Lung (tissue), 16 donors: ENCODE measurements around the gene ERCC3. TPM values are rescaled to one million over a fixed set of nuclear protein-coding genes. Genes with fewer than 3 reads are reported as not detected.

Experiments
- ATAC-seq: fragments of 200-7000 bp; cut with Tn5 transposase; one replicate; pipeline ENCODE4 v1.9.1; 2020; ENCODE audit warnings: moderate number of reproducible peaks; ENCODE audit not compliant: insufficient read depth, low FRiP score
- DNase-seq, 3 donors: peaks; one replicate each; pipeline ENCODE4 v3.0.0-alpha.2; 2013 to 2017
- H3K27ac ChIP-seq, 2 donors: one replicate each; pipeline ENCODE4 v1.5.1; 2013; ENCODE audit warnings: mild to moderate bottlenecking in 2 of 2, moderate library complexity in 2 of 2, control low read depth in 1 of 2, inconsistent platforms in 1 of 2, low read depth in 1 of 2, low read length in 1 of 2
- H3K27me3 ChIP-seq, 3 donors: one replicate each; pipeline ENCODE4 v1.5.1; 2013; ENCODE audit warnings: low read length in 2 of 3; ENCODE audit not compliant: control insufficient read depth in 3 of 3, insufficient read depth in 3 of 3
- H3K36me3 ChIP-seq, 4 donors: one replicate each; pipeline ENCODE4 v1.5.1; 2013; ENCODE audit warnings: low read length in 4 of 4, mild to moderate bottlenecking in 1 of 4, moderate library complexity in 1 of 4; ENCODE audit not compliant: control insufficient read depth in 4 of 4, insufficient read depth in 4 of 4
- H3K4me1 ChIP-seq, 5 donors: one replicate each; pipeline ENCODE4 v1.5.1; 2013; ENCODE audit warnings: low read length in 5 of 5, mild to moderate bottlenecking in 2 of 5, moderate library complexity in 1 of 5; ENCODE audit not compliant: control insufficient read depth in 5 of 5, insufficient read depth in 5 of 5
- H3K4me3 ChIP-seq: one replicate; pipeline ENCODE4 v1.5.1; 2013; ENCODE audit warnings: mild to moderate bottlenecking, control low read depth, moderate library complexity
- H3K9ac ChIP-seq, 2 donors: one replicate each; pipeline ENCODE4 v1.5.1; 2013; ENCODE audit warnings: low read length in 2 of 2, control low read depth in 1 of 2; ENCODE audit not compliant: insufficient read depth in 1 of 2
- H3K9me3 ChIP-seq, 4 donors: one replicate each; pipeline ENCODE4 v1.5.1; 2013; ENCODE audit warnings: low read length in 3 of 4, mild to moderate bottlenecking in 1 of 4, moderate library complexity in 1 of 4; ENCODE audit not compliant: control insufficient read depth in 4 of 4, insufficient read depth in 3 of 4
- CTCF ChIP-seq: IDR thresholded peaks from 2 replicates; pipeline ENCODE4 v1.5.1; 2012; ENCODE audit warnings: mild to moderate bottlenecking; ENCODE audit errors: control extremely low read depth, extremely low read depth
- WGBS, 2 donors: extraction: QIAGEN DNeasy Blood & Tissue Kit; methylation state at CpG; one replicate each; pipeline ENCODE4 v1.1.7; 2013; 5-methylcytosine and 5-hydroxymethylcytosine counted together
- long read RNA-seq, 5 donors: transcript quantifications; one replicate each; lab custom pipeline, GENCODE V29; 2026
- polyA plus RNA-seq, 2 donors: library from polyadenylated mRNA; stranded (reverse); fragments of 200-250 nt; gene quantifications; one replicate each; pipeline ENCODE4 v1.2.1, GENCODE V29; 2013
- total RNA-seq, 2 donors: library from RNA; depleted of rRNA in 1 of 2; stranded (reverse); fragments of >200 nt in 1 of 2; gene quantifications; one replicate each; pipeline ENCODE4 v1.2.1, GENCODE V29; 2014 to 2021
- donor health status: control.
- donor health status: control.
- donor health status: Bipolar disorder and iron deficiency.
- donor health status: healthy.
- donor health status: DM: yes; HTN: yes; CAD: no.

The ERCC3 gene
- total RNA-seq (10 to 100 TPM; 35.8 to 60.3 TPM), polyA plus RNA-seq (10 to 100 TPM; 18.2 to 30.8 TPM)
- long read RNA-seq, donor 1, full-length matches to known transcripts, result 13 of 26 reads
- long read RNA-seq, donor 1, partial matches to known transcripts, result 13 of 26 reads
- long read RNA-seq, donor 1, other reads (novel, unspliced or antisense), result 0 of 26 reads
- long read RNA-seq, donor 2, full-length matches to known transcripts, result 3 of 3 reads
- long read RNA-seq, donor 2, partial matches to known transcripts, result 0 of 3 reads
- long read RNA-seq, donor 2, other reads (novel, unspliced or antisense), result 0 of 3 reads
- long read RNA-seq, donor 3, full-length matches to known transcripts, result 12 of 12 reads
- long read RNA-seq, donor 3, partial matches to known transcripts, result 0 of 12 reads
- long read RNA-seq, donor 3, other reads (novel, unspliced or antisense), result 0 of 12 reads
- long read RNA-seq, donor 4, full-length matches to known transcripts, result 13 of 22 reads
- long read RNA-seq, donor 4, partial matches to known transcripts, result 9 of 22 reads
- long read RNA-seq, donor 4, other reads (novel, unspliced or antisense), result 0 of 22 reads
- long read RNA-seq, donor 5, full-length matches to known transcripts, result 9 of 19 reads
- long read RNA-seq, donor 5, partial matches to known transcripts, result 10 of 19 reads
- long read RNA-seq, donor 5, other reads (novel, unspliced or antisense), result 0 of 19 reads

DNA sequence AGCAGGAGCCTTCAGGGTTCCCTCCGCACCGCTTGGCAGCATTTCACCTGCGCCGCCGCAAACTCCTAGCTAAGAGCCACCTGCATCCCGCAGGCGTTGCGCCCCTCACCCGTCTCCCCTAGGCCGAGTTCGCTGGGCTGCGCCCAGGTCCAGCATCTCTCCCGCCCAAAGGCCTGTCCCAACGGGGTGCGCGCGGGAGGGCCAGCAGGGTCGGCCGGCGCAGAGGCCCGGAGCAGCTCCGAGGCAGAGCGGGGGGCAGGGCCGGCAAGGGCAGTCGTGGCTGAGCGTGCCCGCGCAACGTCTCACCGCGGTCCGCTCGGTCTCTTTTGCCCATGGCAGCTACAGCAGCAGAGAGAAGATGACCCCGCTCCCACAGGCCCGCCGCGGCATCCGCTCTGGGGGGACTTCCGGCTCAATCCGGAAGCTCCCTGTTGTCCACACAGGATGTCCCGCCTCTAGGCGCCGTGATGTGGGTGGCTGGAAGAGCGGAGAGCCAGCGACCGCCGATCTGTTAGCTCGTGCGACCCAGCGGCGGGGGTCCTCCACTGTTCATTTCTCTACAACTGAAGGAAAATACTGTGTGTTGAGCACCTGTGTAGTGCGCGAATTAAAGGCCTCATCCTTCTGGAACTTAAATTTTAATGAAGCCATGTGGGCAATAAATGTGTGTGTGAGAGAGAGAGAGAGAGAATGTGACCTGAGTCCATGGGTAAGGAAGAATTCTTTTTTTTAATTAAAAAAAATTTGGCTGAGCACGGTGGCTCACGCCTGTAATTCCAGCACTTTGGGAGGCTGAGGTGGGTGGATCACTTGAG, at the start of gene ERCC3:
ERCC3 (minus strand) TSS at position 397 of the 815 bp plus-strand sequence; CDS start at position 334, 63 bp downstream.
- Histone ChIP-seq H3K9ac (peak within 1 kb of the TSS; percentile 51 to 84), H3K4me1 (peaks cover 0 to 10% (median 5%) of the 10 kb centered on the region in 5 donors), H3K27ac (peak within 1 kb of the TSS; percentile 69 to 93), H3K36me3 (peaks cover 21 to 34% (median 26%) of the 10 kb centered on the region in 4 donors), H3K4me3 (peak within 1 kb of the TSS; percentile 99), H3K27me3 (no peaks in the 10 kb centered on the region), H3K9me3 (no peaks in the 10 kb centered on the region)
- DNase-seq (peak; percentile 90 to 95 (median 92)), ATAC-seq (peak; percentile 91)
- TF ChIP-seq CTCF, result no peak
- 1% methylated on average over 55 of the region's 55 CpGs for WGBS, 2 donors

DNA sequence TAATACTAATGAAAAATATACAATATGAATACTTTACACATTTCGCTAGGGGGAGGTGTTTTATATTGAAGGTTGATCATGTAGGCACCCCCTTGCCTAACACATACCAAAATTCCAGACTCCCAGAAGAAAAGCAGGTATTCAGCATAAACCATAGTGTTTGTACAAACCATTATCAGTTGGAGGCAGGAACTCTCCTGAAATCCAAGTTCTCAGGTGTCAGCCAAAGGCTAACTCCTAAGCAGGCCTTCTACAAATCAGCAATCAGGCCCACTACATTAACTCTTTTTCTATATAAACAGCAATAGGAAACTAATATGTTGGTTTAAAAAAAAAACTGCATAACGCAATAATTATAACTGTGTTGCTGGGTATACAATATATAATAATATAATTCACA, 49.3 kb upstream of the ERCC3 start:
- peaks cover 0 to 5% (median 0%) of the 10 kb centered on the region in 5 donors for H3K4me1 ChIP-seq
- H3K27me3 ChIP-seq, result no peaks in the 10 kb centered on the region
- no peak overlapping the region for H3K4me3 ChIP-seq
- DNase-seq (no peak), ATAC-seq (no peak)
- peaks cover under 1 to 8% (median 7%) of the 10 kb centered on the region in 4 donors for H3K36me3 ChIP-seq
- no peak overlapping the region for H3K9ac ChIP-seq
- no peak overlapping the region for H3K27ac ChIP-seq
- TF ChIP-seq CTCF, result no peak
- WGBS, 2 donors, result 94 to 96% methylated on average over 2 of the region's 2 CpGs
- no peaks in the 10 kb centered on the region for H3K9me3 ChIP-seq

- DNase-seq (no peak), ATAC-seq (no peak)
- H3K36me3 ChIP-seq, result peaks cover 2 to 13% (median 9%) of the 10 kb centered on the region in 4 donors
- H3K4me1 ChIP-seq, result peaks cover 0 to 5% (median 0%) of the 10 kb centered on the region in 5 donors
- WGBS, 2 donors, result 97 to 98% methylated on average over 1 of the region's 1 CpG
- H3K9ac ChIP-seq, result no peak overlapping the region
- no peaks in the 10 kb centered on the region for H3K27me3 ChIP-seq
- no peaks in the 10 kb centered on the region for H3K9me3 ChIP-seq
- H3K4me3 ChIP-seq, result no peak overlapping the region
- no peak for TF ChIP-seq CTCF
- no peak overlapping the region for H3K27ac ChIP-seq
Measured at GRCh38 chr2:127342101-127342500, 48.2 kb upstream of the ERCC3 start.
